Neutrophil (primary cell): Measurements from ENCODE around the gene TSHR.

Experiments used
- H3K27ac ChIP-seq: fragments of 200-600 bp; sonication (generic); 2 replicates; pipeline ENCODE4 v1.5.1; 2016; ENCODE audit warnings: mild to moderate bottlenecking, moderate library complexity
- H3K27me3 ChIP-seq: fragments of 200-600 bp; sonication (generic); 2 replicates; pipeline ENCODE4 v1.6.0; 2016; ENCODE audit warnings: mild to moderate bottlenecking
- H3K36me3 ChIP-seq: fragments of 200-600 bp; sonication (generic); 2 replicates; pipeline ENCODE4 v1.5.1; 2017
- H3K4me1 ChIP-seq, 2 experiments: fragments of 200-600 bp in 1 of 2; sonication (generic) in 1 of 2; 1 replicate in 1 of 2; 2 replicates in 1 of 2; pipeline versions ENCODE4 v1.5.1 to v1.6.1; 2013 to 2016; ENCODE audit warnings: low read depth in 1 of 2, low read length in 1 of 2, mild to moderate bottlenecking in 1 of 2, moderate library complexity in 1 of 2; ENCODE audit not compliant: control insufficient read depth in 1 of 2, insufficient read depth in 1 of 2
- H3K4me3 ChIP-seq, 2 experiments: fragments of 200-600 bp in 1 of 2; sonication (generic) in 1 of 2; 1 replicate in 1 of 2; 2 replicates in 1 of 2; pipeline ENCODE4 v1.5.1; 2013 to 2016; ENCODE audit warnings: low read depth in 1 of 2, low read length in 1 of 2, mild to moderate bottlenecking in 1 of 2, moderate library complexity in 1 of 2
- H3K9me3 ChIP-seq: fragments of 200-600 bp; sonication (generic); 2 replicates; pipeline ENCODE4 v1.5.1; 2016
- TF ChIP-seq, protein P1 (sequence below): fragments of 200-600 bp; sonication (generic); IDR thresholded peaks from 2 replicates; pipeline ENCODE4 v1.5.1; 2016; ENCODE audit warnings: antibody characterized with exemption

The TSHR gene

DNA sequence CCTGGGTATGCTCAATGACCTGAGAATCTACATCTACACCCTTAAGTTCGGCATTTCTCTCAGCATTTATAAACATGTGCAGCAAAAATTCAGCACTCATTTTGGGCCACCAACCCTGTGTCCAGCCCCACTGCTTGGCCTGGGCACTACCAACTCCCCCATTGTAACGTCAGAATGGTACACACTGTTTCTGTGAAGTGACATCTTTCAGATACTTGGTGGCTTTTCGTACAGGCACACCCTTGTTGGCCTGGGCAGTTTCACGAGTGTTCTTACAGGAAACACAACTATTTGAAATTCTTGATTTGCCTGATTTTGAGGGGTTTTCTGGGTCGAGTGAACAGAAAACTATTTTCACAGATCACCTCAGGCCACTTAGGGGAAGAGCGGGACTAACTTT, 46.0 kb downstream of the TSHR start:
- no peaks in the 10 kb centered on the region for H3K9me3 ChIP-seq
- H3K27me3 ChIP-seq: no peaks in the 10 kb centered on the region
- H3K36me3 ChIP-seq: no peaks in the 10 kb centered on the region
- no peak overlapping the region for H3K4me3 ChIP-seq
- H3K4me1 ChIP-seq: peaks cover 2% of the 10 kb centered on the region in 2 experiments
- no peak overlapping the region for H3K27ac ChIP-seq
- TF ChIP-seq, protein P1, sequence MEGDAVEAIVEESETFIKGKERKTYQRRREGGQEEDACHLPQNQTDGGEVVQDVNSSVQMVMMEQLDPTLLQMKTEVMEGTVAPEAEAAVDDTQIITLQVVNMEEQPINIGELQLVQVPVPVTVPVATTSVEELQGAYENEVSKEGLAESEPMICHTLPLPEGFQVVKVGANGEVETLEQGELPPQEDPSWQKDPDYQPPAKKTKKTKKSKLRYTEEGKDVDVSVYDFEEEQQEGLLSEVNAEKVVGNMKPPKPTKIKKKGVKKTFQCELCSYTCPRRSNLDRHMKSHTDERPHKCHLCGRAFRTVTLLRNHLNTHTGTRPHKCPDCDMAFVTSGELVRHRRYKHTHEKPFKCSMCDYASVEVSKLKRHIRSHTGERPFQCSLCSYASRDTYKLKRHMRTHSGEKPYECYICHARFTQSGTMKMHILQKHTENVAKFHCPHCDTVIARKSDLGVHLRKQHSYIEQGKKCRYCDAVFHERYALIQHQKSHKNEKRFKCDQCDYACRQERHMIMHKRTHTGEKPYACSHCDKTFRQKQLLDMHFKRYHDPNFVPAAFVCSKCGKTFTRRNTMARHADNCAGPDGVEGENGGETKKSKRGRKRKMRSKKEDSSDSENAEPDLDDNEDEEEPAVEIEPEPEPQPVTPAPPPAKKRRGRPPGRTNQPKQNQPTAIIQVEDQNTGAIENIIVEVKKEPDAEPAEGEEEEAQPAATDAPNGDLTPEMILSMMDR: no peak

DNA sequence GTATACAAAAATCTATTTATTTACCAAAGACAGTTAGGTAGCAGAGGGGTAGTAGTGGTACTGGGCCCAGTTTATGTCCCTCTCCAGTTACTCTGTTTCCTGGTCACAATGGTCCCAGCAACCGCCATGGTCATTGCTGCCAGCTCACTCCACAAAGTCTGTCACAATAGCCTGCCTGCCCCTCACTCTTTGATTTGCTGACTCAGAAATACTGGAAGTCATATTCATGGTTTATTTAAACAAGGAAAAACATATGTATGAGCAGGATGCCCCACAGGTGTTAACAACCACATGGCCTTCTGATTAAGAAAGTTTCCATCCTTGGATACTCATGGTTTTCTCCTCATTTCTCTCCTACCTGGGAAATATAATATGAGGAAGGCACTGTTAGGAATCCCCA, 49.2 kb downstream of the TSHR start:
- H3K9me3 ChIP-seq: no peaks in the 10 kb centered on the region
- H3K27me3 ChIP-seq: no peaks in the 10 kb centered on the region
- no peak overlapping the region for H3K27ac ChIP-seq
- TF ChIP-seq, protein P1: no peak
- no peak overlapping the region for H3K4me3 ChIP-seq
- no peaks in the 10 kb centered on the region for H3K4me1 ChIP-seq
- no peaks in the 10 kb centered on the region for H3K36me3 ChIP-seq

- Histone ChIP-seq H3K27ac (no peak overlapping the region), H3K36me3 (no peaks in the 10 kb centered on the region), H3K4me3 (no peak overlapping the region), H3K4me1 (no peaks in the 10 kb centered on the region), H3K9me3 (no peaks in the 10 kb centered on the region), H3K27me3 (no peaks in the 10 kb centered on the region)
- TF ChIP-seq, protein P1: no peak
Observed at GRCh38 chr14:81005540-81006228, 50.3 kb downstream of the TSHR start.

GRCh38 chr14:81006266-81006665, 50.8 kb downstream of the TSHR start:
- H3K27me3 ChIP-seq: no peaks in the 10 kb centered on the region
- H3K9me3 ChIP-seq: no peaks in the 10 kb centered on the region
- no peak overlapping the region for H3K27ac ChIP-seq
- H3K4me3 ChIP-seq: no peak overlapping the region
- no peaks in the 10 kb centered on the region for H3K4me1 ChIP-seq
- H3K36me3 ChIP-seq: no peaks in the 10 kb centered on the region
- TF ChIP-seq, protein P1: no peak

GRCh38 chr14:81007131-81007530, 51.7 kb downstream of the TSHR start:
- TF ChIP-seq, protein P1: no peak
- H3K4me1 ChIP-seq: no peaks in the 10 kb centered on the region
- no peak overlapping the region for H3K4me3 ChIP-seq
- no peaks in the 10 kb centered on the region for H3K27me3 ChIP-seq
- H3K36me3 ChIP-seq: no peaks in the 10 kb centered on the region
- no peak overlapping the region for H3K27ac ChIP-seq
- H3K9me3 ChIP-seq: no peaks in the 10 kb centered on the region

- Histone ChIP-seq H3K9me3 (no peaks in the 10 kb centered on the region), H3K4me3 (no peak overlapping the region), H3K27me3 (no peaks in the 10 kb centered on the region), H3K4me1 (no peaks in the 10 kb centered on the region), H3K36me3 (no peaks in the 10 kb centered on the region), H3K27ac (no peak overlapping the region)
- TF ChIP-seq, protein P1: no peak
Observed at GRCh38 chr14:81009346-81009745, 53.9 kb downstream of the TSHR start.
